Bone marrow (tissue), 2 donors: ENCODE measurements around the gene MRPL51.
"Not testable (repeated sequence)": the region's sequence is repeated elsewhere in the genome, so short reads cannot be mapped to it uniquely, and the experiment has no call there.

Source experiments
- DNase-seq, 2 donors: peaks; one replicate each; lab custom pipeline; 2025; lab: John Stamatoyannopoulos, UW

Gene MRPL51

GRCh38 chr12:6532051-6532926, 39.2 kb upstream of the MRPL51 start:
- peak; percentile 63 to 91 for DNase-seq

GRCh38 chr12:6530576-6531260, 37.7 kb upstream of the MRPL51 start:
- no peak for DNase-seq

GRCh38 chr12:6529291-6529737, 36.3 kb upstream of the MRPL51 start:
- DNase-seq = no peak

GRCh38 chr12:6528539-6529235, 35.6 kb upstream of the MRPL51 start:
- no peak for DNase-seq

GRCh38 chr12:6527711-6528110, 34.6 kb upstream of the MRPL51 start:
- no peak for DNase-seq

DNA sequence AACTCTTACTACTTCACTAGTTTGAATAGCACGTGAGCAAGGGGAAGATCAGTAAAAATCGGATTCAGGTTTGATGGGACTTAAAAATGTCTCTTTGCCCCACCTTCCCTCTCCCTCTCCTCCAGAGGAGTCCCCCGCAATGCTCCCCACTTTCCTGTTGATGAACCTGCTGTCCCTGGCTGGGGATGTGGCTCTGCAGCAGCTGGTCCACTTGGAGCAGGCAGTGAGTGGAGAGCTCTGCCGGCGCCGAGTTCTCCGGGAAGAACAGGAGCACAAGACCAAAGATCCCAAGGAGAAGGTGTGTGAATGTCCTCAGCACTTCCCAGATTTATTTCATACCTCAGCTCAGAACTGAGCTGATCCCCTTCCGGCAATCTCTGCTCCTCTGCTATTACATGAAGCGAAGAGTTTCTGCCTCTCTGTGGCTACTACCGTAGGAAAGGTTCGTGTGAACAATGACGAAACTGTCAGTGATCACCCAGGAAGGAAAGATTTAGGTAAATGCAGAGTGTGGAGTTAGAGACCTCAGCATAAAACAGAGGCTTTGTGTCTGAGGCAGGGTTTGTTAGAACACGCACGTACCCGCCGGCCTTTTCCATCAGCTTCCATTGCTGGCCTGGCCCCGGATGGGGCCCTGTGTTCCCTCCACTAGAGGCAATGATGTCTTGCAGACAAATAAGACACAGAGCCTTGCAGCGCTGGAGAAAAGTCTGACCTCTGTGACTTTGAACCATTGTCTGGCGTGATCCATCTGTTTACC, 33.9 kb upstream of the MRPL51 start:
- no peak for DNase-seq

DNA sequence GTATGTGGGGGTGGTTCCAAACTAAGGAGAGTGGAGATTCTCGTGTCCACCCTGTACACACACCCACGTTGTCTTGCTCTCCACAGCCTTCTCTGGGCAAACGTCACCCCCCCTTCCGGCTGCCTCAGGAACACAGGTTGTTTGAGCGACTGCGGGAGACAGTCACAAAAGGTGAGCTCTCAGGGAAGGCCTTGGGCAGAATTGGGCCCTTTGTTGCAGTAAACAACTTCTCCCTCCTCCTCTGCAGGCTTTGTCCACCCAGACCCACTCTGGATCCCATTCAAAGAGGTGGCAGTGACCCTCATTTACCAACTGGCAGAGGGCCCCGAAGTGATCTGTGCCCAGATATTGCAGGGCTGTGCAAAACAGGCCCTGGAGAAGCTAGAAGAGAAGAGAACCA, 33.1 kb upstream of the MRPL51 start:
- DNase-seq = no peak

DNA sequence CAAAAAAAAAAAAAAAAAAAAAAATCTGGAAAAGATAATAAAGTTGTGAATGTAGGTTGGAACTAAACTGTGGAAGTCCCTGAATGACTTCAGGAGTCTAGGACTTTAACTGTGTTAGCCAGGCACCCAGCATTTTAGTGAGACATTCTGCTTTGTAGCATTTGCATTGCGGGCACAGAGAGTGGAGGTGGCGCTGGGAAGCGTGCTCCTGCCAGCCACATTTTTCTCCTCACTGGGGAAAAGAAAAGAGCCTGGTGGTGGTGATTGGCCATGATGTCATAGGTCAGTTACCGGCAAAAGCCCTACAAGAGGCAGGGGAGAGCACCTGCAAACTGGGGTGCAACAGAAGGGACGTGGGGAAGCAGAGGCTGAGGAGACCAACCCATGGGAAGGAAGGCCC, 31.6 kb upstream of the MRPL51 start:
- no peak for DNase-seq

GRCh38 chr12:6523708-6524107, 30.6 kb upstream of the MRPL51 start:
- DNase-seq = no peak

GRCh38 chr12:6522193-6522592, 29.1 kb upstream of the MRPL51 start:
- no peak for DNase-seq

GRCh38 chr12:6520186-6520585, 27.1 kb upstream of the MRPL51 start:
- DNase-seq = no peak

GRCh38 chr12:6508087-6508486, 15.0 kb upstream of the MRPL51 start:
- no peak for DNase-seq

DNA sequence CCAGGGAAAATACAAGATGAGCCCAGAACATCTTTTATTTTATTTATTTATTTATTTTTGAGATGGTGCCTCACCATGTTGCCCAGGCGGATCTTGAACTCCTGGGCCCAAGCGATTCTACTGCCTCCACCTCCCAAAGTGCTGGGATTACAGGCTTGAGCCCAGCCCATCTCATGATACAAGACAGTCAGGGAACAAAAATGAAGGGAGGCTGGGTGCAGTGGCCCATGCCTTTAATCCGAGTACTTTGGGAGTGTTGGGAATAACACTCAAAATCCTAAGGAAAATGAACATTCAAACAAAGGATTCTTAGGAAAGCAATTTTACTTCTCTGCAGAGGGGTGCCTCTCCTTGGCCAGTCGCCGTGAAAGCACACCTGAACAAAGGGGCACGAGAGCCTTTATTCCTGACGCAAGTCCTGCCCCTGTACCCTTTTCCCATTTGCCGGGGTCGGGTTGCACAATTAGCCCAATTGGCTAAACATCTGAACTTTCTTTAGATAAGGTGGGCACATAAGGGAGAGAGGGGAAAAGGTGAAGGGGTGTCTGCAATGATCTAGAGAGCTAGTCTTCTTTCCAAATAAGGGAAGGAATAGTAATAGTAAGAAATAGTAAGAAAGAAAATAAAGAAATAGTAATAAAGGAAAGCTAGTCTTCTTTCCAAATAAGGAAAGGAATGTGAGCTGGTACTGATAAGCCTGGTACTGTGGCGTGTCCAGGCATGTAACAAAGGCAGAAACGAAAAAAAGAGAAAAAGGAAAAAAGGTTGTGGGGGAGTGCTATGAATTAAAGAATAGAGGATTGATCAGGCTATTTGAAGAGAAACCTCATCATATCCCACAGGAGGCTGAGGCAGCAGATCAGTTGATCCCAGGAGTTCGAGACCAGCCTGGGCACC, 14.3 kb upstream of the MRPL51 start:
- no peak for DNase-seq

- no peak for DNase-seq
Measured at GRCh38 chr12:6500466-6500865, 7.4 kb upstream of the MRPL51 start.

- not testable (repeated sequence) for DNase-seq
Measured at GRCh38 chr12:6497291-6497690, 4.2 kb upstream of the MRPL51 start.

GRCh38 chr12:6494968-6495367, 1.9 kb upstream of the MRPL51 start:
- DNase-seq = no peak

- DNase-seq = no peak
Measured at GRCh38 chr12:6494258-6494743, 1.2 kb upstream of the MRPL51 start.

- DNase-seq = peak; percentile 73 to 94
Measured at GRCh38 chr12:6493497-6494257, 615 bp upstream of the MRPL51 start, which contains the start of gene NCAPD2. TSS of gene NCAPD2 (plus strand) at chr12:6494102. CDS start at chr12:6495099, 997 bp downstream.

GRCh38 chr12:6490673-6491072, 2.4 kb downstream of the MRPL51 start:
- not testable (repeated sequence) for DNase-seq

GRCh38 chr12:6489449-6489848, 3.6 kb downstream of the MRPL51 start:
- DNase-seq = no peak
